GM21526 (cell line): ENCODE data around the gene ZZZ3.
"Not testable (repeated sequence)": the region's sequence is repeated elsewhere in the genome, so short reads cannot be mapped to it uniquely, and the experiment has no call there.

Source experiments
- ATAC-seq: cut with Tn5 transposase; IDR thresholded peaks from one replicate; pipeline ENCODE4 v1.9.1; 2021; ENCODE audit warnings: moderate library complexity; ENCODE audit not compliant: unreplicated experiment, low FRiP score

The ZZZ3 gene

GRCh38 chr1:77682460-77683159 lies at the start of gene ZZZ3:
Gene ZZZ3 (minus strand): TSS chr1:77682658. CDS start chr1:77633354, 49,304 bp downstream.
- peak; percentile 74 for ATAC-seq

GRCh38 chr1:77732090-77732489 lies 49.6 kb upstream of the ZZZ3 start:
- no peak for ATAC-seq

GRCh38 chr1:77725706-77726105 lies 43.2 kb upstream of the ZZZ3 start:
- no peak for ATAC-seq

GRCh38 chr1:77718181-77718580 lies 35.7 kb upstream of the ZZZ3 start:
- ATAC-seq: no peak

- no peak for ATAC-seq
These were observed 33.6 kb upstream of the ZZZ3 start for GRCh38 chr1:77716065-77716464.

GRCh38 chr1:77709727-77710126 lies 27.3 kb upstream of the ZZZ3 start:
- ATAC-seq: no peak

GRCh38 chr1:77706321-77706720 lies 23.9 kb upstream of the ZZZ3 start:
- ATAC-seq: no peak

GRCh38 chr1:77704736-77705135 lies 22.3 kb upstream of the ZZZ3 start:
- ATAC-seq: no peak

- ATAC-seq: not testable (repeated sequence)
These were observed 17.2 kb upstream of the ZZZ3 start for GRCh38 chr1:77699673-77700072.

GRCh38 chr1:77697441-77697840 lies 15.0 kb upstream of the ZZZ3 start:
- ATAC-seq: no peak

GRCh38 chr1:77688939-77689338 lies 6.5 kb upstream of the ZZZ3 start:
- no peak for ATAC-seq

- no peak for ATAC-seq
These were observed 5.1 kb upstream of the ZZZ3 start for GRCh38 chr1:77687519-77687906.

GRCh38 chr1:77686796-77687518 lies 4.5 kb upstream of the ZZZ3 start:
- no peak for ATAC-seq

- peak; percentile 75 for ATAC-seq
These were observed 996 bp upstream of the ZZZ3 start for GRCh38 chr1:77683160-77684148.

GRCh38 chr1:77680173-77680572 lies 2.3 kb downstream of the ZZZ3 start:
- ATAC-seq: no peak

- no peak for ATAC-seq
These were observed 3.5 kb downstream of the ZZZ3 start for GRCh38 chr1:77678660-77679610.

- not testable (repeated sequence) for ATAC-seq
These were observed 7.7 kb downstream of the ZZZ3 start for GRCh38 chr1:77674807-77675206.

- no peak for ATAC-seq
These were observed 8.6 kb downstream of the ZZZ3 start for GRCh38 chr1:77673716-77674355.

GRCh38 chr1:77673030-77673429 lies 9.4 kb downstream of the ZZZ3 start:
- ATAC-seq: no peak
